SK-N-SH treated with all-trans-retinoic acid at 6 μM for 48 hours (cell line): ENCODE data around the gene C1QC.

Experiments used
- ATAC-seq: fragments of 200-7000 bp; cut with Tn5 transposase; 3 replicates; pipeline ENCODE4 v1.9.1; 2020; ENCODE audit warnings: mild to moderate bottlenecking, moderate library complexity
- ARNTL ChIP-seq: fragments of 450-650 bp; formaldehyde crosslinking; IDR thresholded peaks from 2 replicates; pipeline ENCODE4 v1.5.0; 2020; ENCODE audit warnings: low read depth, mild to moderate bottlenecking, moderate library complexity, borderline replicate concordance
- BACH2 ChIP-seq: fragments of 250-450 bp; sonication (Bioruptor Pico); IDR thresholded peaks from 2 replicates; pipeline ENCODE4 v1.9.0; 2021; ENCODE audit warnings: mild to moderate bottlenecking, borderline replicate concordance
- CREB5 ChIP-seq: fragments of 250-450 bp; sonication (Bioruptor Pico); IDR thresholded peaks from 2 replicates; pipeline ENCODE4 v1.5.1; 2020; ENCODE audit warnings: low read depth, mild to moderate bottlenecking, moderate library complexity
- CSDC2 ChIP-seq: fragments of 250-450 bp; sonication (Bioruptor Pico); IDR thresholded peaks from 2 replicates; pipeline ENCODE4 v1.5.0; 2020; ENCODE audit warnings: mild to moderate bottlenecking, moderate library complexity
- CSRNP3 ChIP-seq: fragments of 250-450 bp; sonication (Bioruptor Pico); IDR thresholded peaks from 2 replicates; pipeline ENCODE4 v1.5.1; 2021; ENCODE audit warnings: mild to moderate bottlenecking, moderate library complexity
- ESRRG ChIP-seq: fragments of 250-450 bp; sonication (Bioruptor Pico); IDR thresholded peaks from 2 replicates; pipeline ENCODE4 v1.6.1; 2021; ENCODE audit warnings: mild to moderate bottlenecking
- GLIS3 ChIP-seq: fragments of 250-450 bp; sonication (Bioruptor Pico); IDR thresholded peaks from 2 replicates; pipeline ENCODE4 v1.5.0; 2020; ENCODE audit warnings: mild to moderate bottlenecking, moderate library complexity
- ISL1 ChIP-seq: fragments of 250-450 bp; sonication (Bioruptor Pico); IDR thresholded peaks from 2 replicates; pipeline ENCODE4 v2.1.2; 2022; ENCODE audit warnings: mild to moderate bottlenecking, moderate library complexity
- OSR1 ChIP-seq: fragments of 250-450 bp; sonication (Bioruptor Pico); IDR thresholded peaks from 2 replicates; pipeline ENCODE4 v1.8.0; 2022; ENCODE audit warnings: moderate library complexity, mild to moderate bottlenecking, inconsistent platforms
- PATZ1 ChIP-seq: fragments of 250-450 bp; sonication (Bioruptor Pico); IDR thresholded peaks from 2 replicates; pipeline ENCODE4 v1.8.0; 2020; ENCODE audit warnings: mild to moderate bottlenecking, moderate library complexity, borderline replicate concordance
- POU6F1 ChIP-seq: fragments of 250-450 bp; sonication (Bioruptor Pico); IDR thresholded peaks from 2 replicates; pipeline ENCODE4 v1.8.0; 2021; ENCODE audit warnings: low read depth, mild to moderate bottlenecking, moderate library complexity, borderline replicate concordance
- PPARA ChIP-seq: fragments of 250-450 bp; sonication (Bioruptor Pico); IDR thresholded peaks from 2 replicates; pipeline ENCODE4 v1.5.0; 2020; ENCODE audit warnings: mild to moderate bottlenecking, borderline replicate concordance
- RARB ChIP-seq: fragments of 250-450 bp; sonication (Bioruptor Pico); IDR thresholded peaks from 2 replicates; pipeline ENCODE4 v1.8.0; 2021; ENCODE audit warnings: mild to moderate bottlenecking, moderate library complexity
- TCF4 ChIP-seq: fragments of 250-450 bp; sonication (Bioruptor Pico); IDR thresholded peaks from 2 replicates; pipeline ENCODE4 v1.8.0; 2021; ENCODE audit warnings: mild to moderate bottlenecking, moderate library complexity, borderline replicate concordance
- TOX ChIP-seq: fragments of 250-450 bp; sonication (Bioruptor Pico); IDR thresholded peaks from 2 replicates; pipeline ENCODE4 v1.8.0; 2021; ENCODE audit warnings: mild to moderate bottlenecking, moderate library complexity, borderline replicate concordance
- TSHZ2 ChIP-seq: fragments of 250-450 bp; sonication (Bioruptor Pico); IDR thresholded peaks from 2 replicates; pipeline ENCODE4 v1.5.0; 2020; ENCODE audit warnings: mild to moderate bottlenecking, moderate library complexity
- ZC3H10 ChIP-seq: fragments of 250-450 bp; sonication (Bioruptor Pico); IDR thresholded peaks from 2 replicates; pipeline ENCODE4 v1.5.1; 2021; ENCODE audit warnings: mild to moderate bottlenecking, moderate library complexity
- ZFP30 ChIP-seq: fragments of 450-650 bp; formaldehyde crosslinking; IDR thresholded peaks from 2 replicates; pipeline ENCODE4 v1.5.0; 2022; ENCODE audit warnings: mild to moderate bottlenecking, moderate library complexity
- ZNF565 ChIP-seq: fragments of 450-650 bp; formaldehyde crosslinking; conservative IDR thresholded peaks from 2 replicates; pipeline ENCODE4 v1.5.0; 2020; ENCODE audit warnings: low read depth, mild to moderate bottlenecking, moderate library complexity
- ZNF70 ChIP-seq: fragments of 450-650 bp; formaldehyde crosslinking; IDR thresholded peaks from 2 replicates; pipeline ENCODE4 v1.5.0; 2020; ENCODE audit warnings: mild to moderate bottlenecking, moderate library complexity
- ZNF8 ChIP-seq: fragments of 450-650 bp; formaldehyde crosslinking; IDR thresholded peaks from 2 replicates; pipeline ENCODE4 v1.5.0; 2020; ENCODE audit warnings: mild to moderate bottlenecking, moderate library complexity

C1QC gene

GRCh38 chr1:22643381-22643780 is at the start of gene C1QC:
C1QC (plus strand) TSS chr1:22643633; CDS start chr1:22644024, 391 bp downstream.
- ATAC-seq: no peak
- TF ChIP-seq ZFP30: no peak
- no peak for TF ChIP-seq ESRRG (CRISPR knock-in tag)
- no peak for TF ChIP-seq ZNF565
- TF ChIP-seq BACH2: no peak
- TF ChIP-seq PATZ1: no peak
- TF ChIP-seq OSR1: no peak
- TF ChIP-seq CSDC2 (CRISPR knock-in tag): no peak
- no peak for TF ChIP-seq TSHZ2 (CRISPR knock-in tag)
- TF ChIP-seq TCF4 (CRISPR knock-in tag): no peak
- TF ChIP-seq ARNTL: no peak
- TF ChIP-seq ISL1: no peak
- no peak for TF ChIP-seq TOX (CRISPR knock-in tag)
- TF ChIP-seq POU6F1 (CRISPR knock-in tag): no peak
- TF ChIP-seq GLIS3 (CRISPR knock-in tag): no peak
- TF ChIP-seq ZNF70 (CRISPR knock-in tag): no peak

- TF ChIP-seq CREB5 (CRISPR knock-in tag) (no peak), TCF4 (CRISPR knock-in tag) (no peak), ZC3H10 (CRISPR knock-in tag) (no peak), ZFP30 (no peak), GLIS3 (CRISPR knock-in tag) (no peak), TOX (CRISPR knock-in tag) (no peak), PATZ1 (no peak), ISL1 (no peak), PPARA (no peak), POU6F1 (CRISPR knock-in tag) (no peak), ZNF8 (CRISPR knock-in tag) (no peak)
- no peak for ATAC-seq
Measured at GRCh38 chr1:22594396-22594795, 49.0 kb upstream of the C1QC start.

GRCh38 chr1:22595108-22595507 is 48.3 kb upstream of the C1QC start:
- ATAC-seq: no peak
- TF ChIP-seq RARB (CRISPR knock-in tag): no peak
- TF ChIP-seq ZFP30: no peak
- no peak for TF ChIP-seq ARNTL
- no peak for TF ChIP-seq TOX (CRISPR knock-in tag)
- no peak for TF ChIP-seq CSRNP3 (CRISPR knock-in tag)
- no peak for TF ChIP-seq TCF4 (CRISPR knock-in tag)
- TF ChIP-seq ZC3H10 (CRISPR knock-in tag): no peak
- TF ChIP-seq POU6F1 (CRISPR knock-in tag): no peak
- TF ChIP-seq ZNF8 (CRISPR knock-in tag): no peak
